ENCODE results near the gene EPAS1.
"Not testable (repeated sequence)": the region's sequence is repeated elsewhere in the genome, so short reads cannot be mapped to it uniquely, and the experiment has no call there.

EPAS1 gene

DNA sequence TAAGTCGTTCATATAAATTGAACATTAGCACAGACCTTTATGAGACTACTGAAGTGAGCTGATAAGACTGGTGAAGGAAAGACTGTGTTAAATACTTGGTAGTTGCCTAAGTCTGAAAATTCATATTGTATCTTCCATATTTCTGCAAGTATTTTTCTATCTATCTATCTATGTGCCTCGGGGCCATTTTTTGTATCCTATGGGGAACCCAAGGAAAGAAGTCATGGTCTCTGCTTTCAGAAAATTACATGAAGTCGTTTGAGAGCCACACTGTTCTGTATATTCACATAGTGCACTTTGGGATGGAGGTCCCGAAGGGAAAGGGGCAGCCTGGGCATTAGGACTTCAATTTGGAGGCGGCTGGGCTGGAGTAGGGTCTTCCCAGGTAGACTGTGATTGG, 89.6 kb downstream of the EPAS1 start:
- DNase-seq: no peak

DNA sequence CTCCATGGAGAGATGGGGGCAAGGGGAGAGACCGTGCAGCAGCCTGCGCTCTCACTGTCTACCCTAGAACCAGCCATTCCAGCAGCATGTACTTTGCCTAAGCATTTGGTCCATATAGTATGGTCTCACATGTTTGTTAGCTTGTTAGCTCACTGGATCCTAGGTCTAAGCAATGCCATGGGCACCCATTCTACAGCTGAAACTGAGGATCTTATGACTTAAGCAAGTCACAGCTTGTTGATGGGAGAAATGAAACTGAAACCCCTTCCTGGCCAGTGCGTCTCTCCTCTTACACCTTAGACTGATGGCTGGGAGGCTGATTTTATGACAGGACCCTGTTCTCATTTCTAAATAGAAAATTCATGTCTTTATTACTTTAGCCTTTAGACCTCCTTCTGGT, 90.1 kb downstream of the EPAS1 start:
- DNase-seq: no peak

DNA sequence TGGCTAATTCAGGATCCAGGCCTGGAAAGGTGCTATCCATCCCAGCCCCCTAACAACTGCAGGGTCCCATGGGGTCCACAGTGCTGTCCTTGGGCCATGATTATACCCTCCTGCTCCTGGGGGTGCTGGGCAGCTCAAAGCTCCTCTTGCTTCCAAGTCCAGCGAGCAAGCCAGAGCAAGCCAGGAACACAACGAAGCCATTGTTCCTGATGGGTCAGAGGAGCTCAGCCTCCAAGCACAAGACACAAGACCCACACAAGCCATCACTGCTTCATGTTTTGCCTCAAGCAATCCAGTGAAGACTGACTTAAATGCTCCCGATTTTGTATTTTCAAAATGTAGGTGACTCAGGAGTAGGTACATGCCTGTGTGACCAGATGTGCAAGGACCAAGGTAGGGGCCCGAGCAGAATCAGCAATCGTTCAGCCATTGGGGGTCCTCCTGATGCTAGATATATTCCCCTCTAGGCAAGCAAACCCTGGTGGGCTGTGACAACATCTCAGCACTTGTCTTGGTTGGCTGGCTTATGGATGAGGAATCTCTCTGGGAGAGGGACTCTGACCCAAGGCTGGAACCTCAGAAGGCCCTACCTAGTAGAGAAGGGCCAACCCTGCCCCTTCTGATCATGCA, 90.8 kb downstream of the EPAS1 start:
- DNase-seq: no peak

DNA sequence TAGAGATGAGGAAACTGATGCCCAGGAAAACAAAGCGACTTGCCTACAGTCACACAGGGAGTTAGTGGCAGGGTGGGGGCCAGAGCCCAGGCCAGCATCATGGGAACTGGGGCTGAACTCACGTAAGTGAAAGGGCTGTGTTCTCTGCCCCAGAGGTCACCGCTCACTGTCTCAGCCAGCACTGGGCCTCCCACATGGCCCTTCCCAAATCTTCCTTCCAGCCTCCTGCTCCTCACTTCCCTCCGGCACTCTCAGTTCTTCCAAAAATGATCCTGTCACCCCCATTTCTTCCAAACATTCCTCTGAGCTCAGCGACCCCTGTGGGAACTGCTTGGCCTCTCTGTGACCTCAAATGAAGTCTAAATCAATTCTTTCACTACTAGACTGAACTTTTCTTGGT, 91.7 kb downstream of the EPAS1 start:
- DNase-seq: no peak

DNA sequence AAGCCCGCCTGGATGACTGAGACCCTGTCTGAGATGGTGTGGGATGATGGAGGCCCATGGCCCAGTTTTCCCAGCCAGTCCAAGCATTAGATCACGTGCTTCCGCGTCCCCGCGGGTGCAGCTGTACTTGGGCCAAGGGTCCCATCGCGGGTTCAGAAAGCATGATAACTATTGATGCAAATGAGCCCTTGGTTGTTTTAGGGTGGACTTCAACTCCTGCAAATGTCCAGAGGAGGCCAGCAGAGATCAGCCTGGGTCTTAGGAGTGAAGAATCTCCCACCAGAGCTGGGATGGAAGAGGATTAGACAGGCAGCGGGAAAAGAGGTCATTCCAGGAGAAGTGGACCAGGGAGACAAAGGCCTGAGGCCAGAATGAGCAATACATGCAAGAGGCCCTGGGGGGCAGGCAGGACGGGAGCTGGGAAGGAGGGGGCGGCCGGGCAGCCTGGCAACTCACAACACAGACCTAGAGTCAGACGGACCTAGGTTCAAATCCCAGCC, 92.3 kb downstream of the EPAS1 start:
- DNase-seq: no peak

DNA sequence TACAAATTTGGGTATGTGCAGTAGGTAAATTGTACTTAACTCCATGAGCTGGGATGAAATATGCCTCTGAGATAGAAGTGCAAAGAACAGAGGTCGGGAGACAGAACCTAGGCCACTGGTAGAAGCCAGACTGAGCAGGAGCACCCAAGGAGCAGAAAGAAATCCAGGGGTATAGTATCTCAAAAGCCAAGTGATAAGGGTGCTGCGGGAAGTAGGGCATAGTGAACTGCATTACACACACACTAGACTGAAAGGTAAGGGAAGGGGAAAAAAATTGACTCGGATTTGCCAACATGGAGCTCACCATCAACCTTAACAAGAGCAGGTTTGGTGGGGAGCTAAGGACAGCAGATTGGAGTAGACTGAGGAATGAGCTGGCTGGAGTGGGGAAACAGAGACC, 92.8 kb downstream of the EPAS1 start:
- no peak for DNase-seq

DNA sequence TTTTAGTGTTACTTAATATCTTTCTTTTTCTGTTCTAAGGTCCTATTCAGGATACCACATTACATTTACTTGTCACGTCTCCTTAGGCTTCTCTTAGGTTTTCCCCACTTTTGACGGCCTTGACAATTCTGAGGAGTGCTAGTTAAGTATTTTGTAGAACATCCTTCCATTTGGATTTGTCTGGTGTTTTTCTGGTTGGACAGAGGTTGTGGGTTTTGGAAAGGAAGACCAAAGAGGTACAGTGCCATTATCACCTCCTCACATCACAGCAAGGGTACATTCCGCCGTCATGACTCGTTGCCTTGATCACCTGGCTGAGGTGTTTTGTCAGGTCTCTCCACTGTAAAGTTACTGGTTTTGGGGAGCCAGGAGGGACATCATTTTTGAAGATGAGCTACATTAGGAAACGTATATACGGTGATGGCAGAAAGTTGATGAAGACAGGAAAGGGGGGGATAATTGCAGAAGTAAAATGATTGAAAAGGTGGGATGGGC, 93.7 kb downstream of the EPAS1 start:
- no peak for DNase-seq

DNA sequence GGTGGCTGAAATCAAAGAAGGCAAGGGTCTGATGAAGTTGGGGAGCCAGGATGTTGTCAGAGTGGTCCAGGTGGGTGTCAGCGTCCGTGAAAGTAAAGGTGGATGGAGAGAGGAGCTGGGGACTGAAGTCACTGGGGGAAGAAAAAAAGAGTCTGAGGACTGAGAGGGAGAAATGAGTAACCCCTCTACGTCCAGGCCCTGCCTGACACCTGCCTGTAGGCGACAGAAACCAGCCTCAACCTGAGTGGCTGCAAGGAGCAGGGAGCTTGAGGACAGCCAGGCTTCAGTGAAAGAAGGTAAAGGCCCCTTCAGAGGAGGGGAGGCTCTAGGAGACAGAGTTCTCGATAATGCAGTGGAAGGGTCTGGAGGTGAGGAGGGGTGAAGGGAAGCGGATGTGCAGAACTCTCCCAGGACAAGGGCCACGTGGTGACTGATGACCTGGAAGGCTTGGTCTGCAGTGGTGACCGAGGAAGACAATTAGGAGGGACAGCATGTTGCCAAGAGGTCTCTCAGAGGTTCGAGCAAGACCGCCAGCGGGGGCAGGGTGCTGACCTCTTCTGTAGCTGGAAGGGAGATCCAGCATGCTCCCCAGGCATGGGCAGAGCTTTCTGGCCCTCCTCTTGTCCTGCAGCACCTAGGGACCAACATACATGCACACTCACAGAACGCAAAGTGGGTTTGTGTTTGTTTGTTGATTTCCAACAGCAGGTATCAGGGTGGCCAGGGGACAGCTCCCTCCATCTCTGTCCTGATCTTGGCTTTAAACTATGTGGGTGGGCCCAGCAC, 95.5 kb downstream of the EPAS1 start:
- no peak for DNase-seq

DNA sequence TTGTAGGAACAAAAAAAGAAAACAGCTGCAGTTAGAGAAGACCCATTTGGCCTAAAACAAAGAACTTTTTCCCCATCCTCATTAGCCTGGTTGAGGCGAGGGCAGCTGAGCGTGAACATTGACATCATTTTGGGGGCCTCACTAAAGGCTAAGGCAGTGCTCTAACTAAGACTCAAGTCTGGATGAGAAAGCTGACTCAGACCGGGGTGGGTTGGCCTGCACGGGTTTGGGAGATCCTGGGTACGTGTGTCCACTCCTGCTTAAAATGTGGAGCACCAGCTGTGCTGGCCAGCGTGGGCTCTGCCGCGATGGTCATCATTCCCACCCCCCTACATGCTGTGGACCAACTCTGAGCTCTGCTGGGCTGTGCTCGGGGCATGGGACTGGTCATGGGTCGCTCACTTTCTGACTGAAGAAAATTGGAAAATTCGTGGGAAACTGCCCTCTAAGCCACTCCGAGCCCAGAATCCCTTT, 96.2 kb downstream of the EPAS1 start:
- no peak for DNase-seq

DNA sequence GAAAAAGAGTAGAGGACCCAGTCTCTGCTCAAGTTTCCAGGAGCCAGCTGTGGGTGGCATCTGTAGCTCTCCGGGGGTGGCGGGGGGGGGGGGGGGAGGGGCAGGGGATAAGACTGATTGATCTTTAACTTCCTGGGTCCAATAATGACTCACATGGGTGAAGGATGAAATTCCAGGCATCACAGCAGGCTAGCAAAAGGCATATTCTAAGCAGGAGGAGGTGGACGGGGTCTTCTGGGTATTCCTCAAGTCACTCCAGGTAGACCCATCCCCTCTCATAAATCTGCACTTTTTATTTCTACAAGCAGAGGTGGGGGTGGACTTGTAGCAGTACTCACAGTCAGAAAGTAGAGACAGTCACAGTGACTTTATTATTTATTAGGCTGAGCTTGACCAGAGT, 96.7 kb downstream of the EPAS1 start:
- no peak for DNase-seq

DNA sequence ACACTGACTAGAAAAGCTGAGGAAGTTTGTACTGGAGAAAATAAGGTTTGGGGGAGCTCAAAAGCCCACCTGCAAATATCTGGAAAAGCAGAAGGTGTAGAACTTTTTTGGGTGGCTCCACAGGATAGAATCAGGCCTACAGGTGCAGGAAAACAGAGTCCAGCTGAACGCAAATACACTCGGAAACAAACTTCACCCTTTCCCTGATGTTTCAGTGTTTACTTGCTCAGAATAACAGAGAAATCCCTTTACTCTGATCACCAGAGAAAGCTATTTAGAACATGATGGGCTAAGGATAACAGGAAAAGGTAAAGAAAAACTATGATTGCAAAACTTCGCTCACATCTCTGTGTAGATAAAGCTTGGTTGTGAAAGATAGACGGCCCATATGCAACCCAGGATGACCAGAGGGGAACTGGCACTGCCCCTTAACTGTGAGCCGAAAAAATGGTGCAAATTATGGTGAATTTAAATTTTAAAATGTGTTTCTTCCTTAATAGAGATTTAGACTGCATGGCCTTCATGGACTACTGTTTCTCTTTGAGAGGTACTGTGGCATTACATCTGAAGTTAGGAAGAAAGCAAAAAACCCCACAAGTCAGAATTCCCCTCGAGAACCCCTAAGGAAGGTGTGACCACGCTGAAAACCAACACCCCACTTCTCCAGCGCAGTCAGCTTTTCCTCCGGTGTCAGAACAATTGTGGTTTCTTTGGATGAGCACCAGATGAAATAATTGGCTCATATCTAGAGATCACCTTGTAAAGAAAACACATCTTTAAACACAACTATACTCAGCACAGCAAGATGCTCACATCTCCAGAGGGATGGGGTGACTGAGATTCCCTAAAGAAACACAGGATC, 97.7 kb downstream of the EPAS1 start:
- no peak for DNase-seq

DNA sequence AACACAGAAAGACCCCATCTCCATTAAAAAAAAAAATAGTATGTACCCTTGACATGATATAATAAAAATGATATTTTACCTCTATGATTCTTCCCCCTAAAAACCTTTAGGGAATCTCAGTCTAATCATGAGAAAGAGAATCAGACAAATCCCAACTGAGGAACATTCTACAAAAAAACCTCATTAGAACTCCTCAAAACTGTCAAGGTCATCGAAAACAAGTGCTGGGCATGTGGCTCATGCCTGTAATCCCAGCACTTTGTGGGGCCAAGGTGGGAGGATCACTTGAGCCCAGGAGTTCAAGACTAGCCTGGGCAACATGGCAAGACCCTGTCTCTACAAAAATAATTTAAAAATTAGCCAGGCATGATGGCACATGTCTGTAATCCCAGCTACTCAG, 98.5 kb downstream of the EPAS1 start:
- DNase-seq: not testable (repeated sequence)

DNA sequence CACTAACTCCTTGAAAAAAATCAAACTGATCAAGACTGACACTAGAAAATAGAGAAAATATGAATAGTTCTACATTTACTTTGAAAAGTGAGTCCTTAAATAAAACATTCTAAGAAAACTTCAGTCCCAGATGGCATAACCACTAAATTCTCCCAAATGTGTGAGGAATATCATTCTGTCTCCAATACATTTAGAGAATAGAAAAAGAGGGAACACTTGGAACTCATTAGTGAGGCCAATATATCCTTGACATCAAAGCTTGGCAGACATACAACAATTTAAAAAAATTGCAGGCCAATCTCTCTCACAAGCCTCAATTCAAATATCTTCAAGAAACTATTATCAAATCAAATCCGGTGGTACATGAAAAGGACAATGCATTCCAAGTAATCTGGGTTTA, 102.8 kb downstream of the EPAS1 start:
- DNase-seq: no peak

DNA sequence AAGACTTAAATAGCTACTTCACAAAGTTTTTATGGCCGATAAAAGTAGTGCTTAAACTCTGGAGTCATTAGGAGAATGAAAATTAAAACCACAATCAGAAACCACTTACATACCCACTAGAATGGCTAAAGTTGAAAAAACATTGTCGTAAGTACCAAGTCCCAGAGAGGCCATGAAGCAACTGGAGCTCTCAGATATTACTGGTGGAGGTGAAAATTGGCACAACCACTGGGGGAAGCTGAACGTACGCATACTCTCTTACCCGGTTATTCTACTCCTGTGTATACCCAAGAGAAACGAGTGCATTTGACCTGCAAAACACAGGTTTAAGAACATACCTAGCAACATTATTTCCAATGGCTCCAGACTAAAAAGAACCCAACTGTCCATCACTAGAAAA, 105.7 kb downstream of the EPAS1 start:
- no peak for DNase-seq

DNA sequence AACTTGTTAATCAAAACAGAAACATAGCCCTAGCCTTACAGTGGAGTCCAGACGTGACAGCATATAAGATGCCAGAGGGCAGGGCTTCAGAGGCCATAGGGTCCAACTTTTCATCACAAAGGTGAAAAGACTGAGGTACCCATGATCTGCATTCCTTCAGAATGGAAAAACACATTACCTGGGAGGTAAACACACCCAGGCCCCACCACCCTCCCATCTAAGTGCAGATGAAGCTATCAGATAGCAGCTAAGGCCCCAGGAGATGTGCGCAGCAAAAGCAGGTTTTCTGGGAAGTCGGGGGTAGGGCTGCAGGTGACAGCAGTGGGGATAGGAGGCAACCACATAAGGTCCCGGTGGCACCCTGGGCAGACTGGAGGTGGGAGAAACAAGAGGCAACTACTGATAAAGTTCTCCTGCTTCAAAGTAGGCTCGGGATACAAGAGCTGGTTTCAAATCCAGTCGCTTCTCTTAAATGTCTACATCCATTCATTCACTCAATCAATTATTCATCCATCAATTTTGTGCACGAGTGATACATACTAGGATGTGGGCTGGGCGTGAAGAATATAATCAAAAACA, 107.1 kb downstream of the EPAS1 start:
- DNase-seq: no peak

DNA sequence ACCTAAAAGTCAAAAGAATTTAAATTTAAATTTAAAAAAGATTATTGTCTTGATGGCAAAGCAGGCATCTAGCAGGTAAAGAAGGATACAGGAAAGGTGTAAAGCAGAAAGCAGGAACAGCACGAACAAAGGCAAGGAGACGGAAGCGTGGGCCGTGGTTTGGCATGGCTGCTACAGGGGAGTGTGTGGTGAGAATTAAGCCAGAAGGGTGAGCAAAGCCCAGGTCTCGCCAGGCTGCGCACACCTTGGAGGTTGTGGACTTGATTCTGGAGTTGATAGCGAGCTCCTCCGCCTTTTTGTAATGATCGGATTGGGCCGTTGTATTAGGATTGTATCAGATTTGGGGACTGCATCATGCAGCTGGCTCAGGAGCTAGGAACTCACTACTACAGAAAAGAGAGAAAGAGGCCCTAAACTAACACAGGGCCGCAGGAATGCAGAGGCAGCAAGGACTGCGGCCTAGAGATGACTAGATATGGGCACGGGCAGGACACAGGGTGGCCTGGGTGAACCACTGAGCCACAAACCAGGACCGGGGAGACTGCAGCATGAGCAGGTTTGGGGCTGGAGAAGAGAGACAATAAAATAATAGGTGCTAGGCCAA, 110.7 kb downstream of the EPAS1 start:
- no peak for DNase-seq

DNA sequence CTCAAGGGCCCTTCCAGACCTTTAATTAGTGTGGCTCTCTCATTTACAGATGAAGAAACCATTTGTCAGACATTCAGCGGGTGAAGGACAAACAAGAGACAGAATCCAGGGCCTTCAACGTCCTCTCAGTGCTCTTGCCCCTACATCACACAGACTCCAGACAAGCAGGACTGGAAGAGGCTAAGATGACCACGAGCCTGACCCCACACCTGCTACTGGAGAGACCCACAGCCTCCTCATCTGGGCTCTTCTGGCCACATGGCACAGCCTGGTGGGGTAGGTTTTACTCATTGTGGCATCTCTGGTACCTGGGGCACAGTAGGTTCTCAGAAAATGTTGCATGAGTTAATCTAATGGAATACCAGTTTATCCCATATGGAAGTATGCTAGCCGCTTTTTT, 112.5 kb downstream of the EPAS1 start:
- DNase-seq: no peak

DNA sequence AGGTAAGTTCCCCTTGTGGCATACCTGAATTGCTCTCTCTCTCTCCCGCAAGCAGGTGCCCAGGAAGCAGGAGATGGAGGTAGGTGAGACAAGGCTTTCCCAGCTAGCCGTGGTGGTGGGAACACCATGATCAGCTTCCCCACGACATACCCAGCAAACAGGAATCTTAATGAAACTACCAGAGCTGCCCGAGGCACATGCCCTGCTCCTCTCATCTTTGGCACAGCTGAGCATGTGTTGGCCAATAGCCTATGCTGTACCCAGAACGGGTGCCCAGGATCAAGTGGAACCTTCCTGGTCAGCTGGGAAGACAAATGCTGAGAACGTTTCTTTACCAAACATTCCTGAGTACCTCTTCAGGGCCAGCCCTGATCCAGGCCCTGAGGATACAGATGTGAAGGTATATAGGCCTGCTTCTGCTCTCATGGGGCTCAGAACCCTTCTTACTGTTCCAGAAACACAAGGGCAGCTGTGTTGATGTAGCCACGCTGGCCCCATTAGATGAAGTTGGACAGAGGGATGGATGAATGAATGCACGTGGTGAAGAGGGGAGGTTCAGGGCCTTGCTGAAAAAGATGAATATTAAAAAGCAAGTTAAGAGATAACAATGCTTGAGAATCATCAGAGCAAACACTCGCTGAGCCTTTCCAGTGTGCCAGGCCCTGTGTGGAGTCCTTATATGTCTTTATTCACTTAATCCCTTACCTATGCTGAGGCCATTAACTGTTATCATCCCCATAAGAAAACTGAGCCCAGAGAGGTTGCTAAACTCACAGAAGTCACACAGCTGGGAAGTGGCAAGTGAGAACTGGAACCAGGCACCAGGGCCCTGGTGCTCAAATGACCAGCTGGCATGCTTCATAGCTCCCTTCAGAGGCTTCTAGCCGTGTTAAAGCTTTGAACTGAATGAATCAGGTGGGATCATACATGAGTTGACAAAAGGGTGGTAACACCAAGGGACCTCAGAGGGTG, 113.4 kb downstream of the EPAS1 start:
- DNase-seq: no peak

DNA sequence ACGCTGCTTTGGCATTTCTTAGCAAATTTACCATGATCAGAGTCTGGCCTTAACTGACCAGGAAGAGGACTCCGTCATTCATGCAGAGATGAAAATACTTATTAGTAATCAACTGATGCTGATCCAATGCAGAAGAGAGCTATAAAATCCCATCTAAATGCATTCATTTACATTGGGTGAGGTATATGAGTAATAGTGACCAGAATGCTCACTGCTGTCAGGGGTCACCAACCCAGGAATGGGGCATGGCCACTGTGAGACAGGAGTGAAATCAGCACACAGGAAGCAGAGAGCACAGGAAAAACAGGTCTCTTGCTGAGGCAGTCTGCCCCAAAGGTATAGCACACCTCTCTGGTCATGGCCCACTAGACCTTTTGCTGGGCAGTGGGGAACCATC, 114.0 kb downstream of the EPAS1 start:
- no peak for DNase-seq

DNA sequence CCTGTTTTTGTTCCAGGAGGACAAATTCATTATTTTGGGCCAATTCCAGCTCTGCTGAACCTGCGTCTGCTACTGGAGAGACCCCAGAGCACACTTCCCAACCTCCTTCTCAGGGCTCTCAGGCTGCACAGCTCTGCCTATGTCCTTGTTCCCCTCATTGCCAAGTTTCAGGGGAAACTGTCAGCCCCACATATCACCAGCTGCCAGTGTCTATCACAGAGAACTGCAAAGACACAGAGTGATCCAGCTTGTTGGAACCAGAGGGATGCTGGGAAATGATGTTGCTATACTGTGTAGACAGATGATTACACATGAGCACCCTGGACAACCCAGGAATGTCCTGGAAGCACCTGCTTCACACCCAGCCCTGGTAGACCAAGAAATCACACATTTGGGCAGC, 114.8 kb downstream of the EPAS1 start:
- DNase-seq: no peak

DNA sequence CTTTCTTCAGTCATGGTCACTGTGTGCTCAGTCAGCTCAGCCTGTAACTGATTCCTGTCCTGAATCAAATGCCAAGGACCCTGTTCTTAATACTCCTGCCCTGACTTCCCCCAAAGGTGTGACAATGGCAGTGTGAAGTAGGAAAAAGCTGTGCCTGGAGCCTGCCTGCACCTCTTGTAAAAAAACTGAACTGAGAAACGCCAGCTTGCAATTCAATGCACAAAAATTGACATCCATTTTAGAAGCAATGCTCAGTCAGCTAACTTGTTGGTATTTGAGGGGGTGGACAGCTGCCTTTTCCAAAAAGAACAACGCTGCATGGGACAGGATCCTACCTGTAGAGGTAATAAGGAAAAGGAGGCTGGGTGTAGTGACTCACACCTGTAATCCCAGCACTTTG, 115.9 kb downstream of the EPAS1 start:
- no peak for DNase-seq

Measured in NCI-H1694 treated with DMSO at 0.1 percent for 48 hours (cell line).